Measurements from ENCODE around the gene FOXP1.

FOXP1 gene

GRCh38 chr3:71264840-71265239, 318.7 kb downstream of the FOXP1 start:
- no peak for DNase-seq (ENCODE audit: low read depth)

- no peak for DNase-seq (ENCODE audit: low read depth)
Observed at GRCh38 chr3:71262364-71263265, 320.9 kb downstream of the FOXP1 start.

- no peak for DNase-seq (ENCODE audit: low read depth)
Observed at GRCh38 chr3:71260782-71261181, 322.7 kb downstream of the FOXP1 start.

- no peak for DNase-seq (ENCODE audit: low read depth)
Observed at GRCh38 chr3:71258526-71258925, 325.0 kb downstream of the FOXP1 start.

GRCh38 chr3:71258116-71258515, 325.4 kb downstream of the FOXP1 start:
- no peak for DNase-seq (ENCODE audit: low read depth)

- DNase-seq (ENCODE audit: low read depth) = no peak
Observed at GRCh38 chr3:71255498-71255897, 328.0 kb downstream of the FOXP1 start.

- no peak for DNase-seq (ENCODE audit: low read depth)
Observed at GRCh38 chr3:71254281-71255057, 329.1 kb downstream of the FOXP1 start.

- no peak for DNase-seq (ENCODE audit: low read depth)
Observed at GRCh38 chr3:71253169-71253568, 330.4 kb downstream of the FOXP1 start.

GRCh38 chr3:71252466-71252865, 331.1 kb downstream of the FOXP1 start:
- no peak for DNase-seq (ENCODE audit: low read depth)

- DNase-seq (ENCODE audit: low read depth) = no peak
Observed at GRCh38 chr3:71251156-71251775, 332.3 kb downstream of the FOXP1 start.

- no peak for DNase-seq (ENCODE audit: low read depth)
Observed at GRCh38 chr3:71250026-71250425, 333.5 kb downstream of the FOXP1 start.

- no peak for DNase-seq (ENCODE audit: low read depth)
Observed at GRCh38 chr3:71247958-71248335, 335.6 kb downstream of the FOXP1 start.

- no peak for DNase-seq (ENCODE audit: low read depth)
Observed at GRCh38 chr3:71247221-71247957, 336.1 kb downstream of the FOXP1 start.

- DNase-seq (ENCODE audit: low read depth) = no peak
Observed at GRCh38 chr3:71245971-71246880, 337.3 kb downstream of the FOXP1 start.

GRCh38 chr3:71244826-71245488, 338.6 kb downstream of the FOXP1 start:
- no peak for DNase-seq (ENCODE audit: low read depth)

GRCh38 chr3:71244153-71244825, 339.2 kb downstream of the FOXP1 start:
- DNase-seq (ENCODE audit: low read depth) = no peak

GRCh38 chr3:71243229-71243628, 340.3 kb downstream of the FOXP1 start:
- no peak for DNase-seq (ENCODE audit: low read depth)

GRCh38 chr3:71241981-71242560, 341.5 kb downstream of the FOXP1 start:
- DNase-seq (ENCODE audit: low read depth) = no peak

GRCh38 chr3:71241246-71241901, 342.2 kb downstream of the FOXP1 start:
- no peak for DNase-seq (ENCODE audit: low read depth)

Measured in T-helper 22 cell (primary cell).